ENCODE data around the gene PCDHB12.
"Not testable (repeated sequence)": the region's sequence is repeated elsewhere in the genome, so short reads cannot be mapped to it uniquely, and the experiment has no call there.

The PCDHB12 gene

GRCh38 chr5:141196363-141196762 lies 12.2 kb upstream of the PCDHB12 start:
- Histone ChIP-seq H3K27ac (no peak overlapping the region), H3K9me3 (ENCODE audit: severe bottlenecking) (peaks cover 20% of the 10 kb centered on the region), H3K27me3 (ENCODE audit: insufficient read depth, low read depth, severe bottlenecking) (no peaks in the 10 kb centered on the region), H3K36me3 (peaks cover 5% of the 10 kb centered on the region; the same call in 1 of the 2 replicates), H3K4me3 (ENCODE audit: low read depth, low read length) (no peak overlapping the region)
- TF ChIP-seq, protein P1, sequence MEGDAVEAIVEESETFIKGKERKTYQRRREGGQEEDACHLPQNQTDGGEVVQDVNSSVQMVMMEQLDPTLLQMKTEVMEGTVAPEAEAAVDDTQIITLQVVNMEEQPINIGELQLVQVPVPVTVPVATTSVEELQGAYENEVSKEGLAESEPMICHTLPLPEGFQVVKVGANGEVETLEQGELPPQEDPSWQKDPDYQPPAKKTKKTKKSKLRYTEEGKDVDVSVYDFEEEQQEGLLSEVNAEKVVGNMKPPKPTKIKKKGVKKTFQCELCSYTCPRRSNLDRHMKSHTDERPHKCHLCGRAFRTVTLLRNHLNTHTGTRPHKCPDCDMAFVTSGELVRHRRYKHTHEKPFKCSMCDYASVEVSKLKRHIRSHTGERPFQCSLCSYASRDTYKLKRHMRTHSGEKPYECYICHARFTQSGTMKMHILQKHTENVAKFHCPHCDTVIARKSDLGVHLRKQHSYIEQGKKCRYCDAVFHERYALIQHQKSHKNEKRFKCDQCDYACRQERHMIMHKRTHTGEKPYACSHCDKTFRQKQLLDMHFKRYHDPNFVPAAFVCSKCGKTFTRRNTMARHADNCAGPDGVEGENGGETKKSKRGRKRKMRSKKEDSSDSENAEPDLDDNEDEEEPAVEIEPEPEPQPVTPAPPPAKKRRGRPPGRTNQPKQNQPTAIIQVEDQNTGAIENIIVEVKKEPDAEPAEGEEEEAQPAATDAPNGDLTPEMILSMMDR (IDR thresholded peaks at IDR 0.05; ENCODE audit: low read depth, low read length), result no peak
- DNase-seq, result no peak

DNA sequence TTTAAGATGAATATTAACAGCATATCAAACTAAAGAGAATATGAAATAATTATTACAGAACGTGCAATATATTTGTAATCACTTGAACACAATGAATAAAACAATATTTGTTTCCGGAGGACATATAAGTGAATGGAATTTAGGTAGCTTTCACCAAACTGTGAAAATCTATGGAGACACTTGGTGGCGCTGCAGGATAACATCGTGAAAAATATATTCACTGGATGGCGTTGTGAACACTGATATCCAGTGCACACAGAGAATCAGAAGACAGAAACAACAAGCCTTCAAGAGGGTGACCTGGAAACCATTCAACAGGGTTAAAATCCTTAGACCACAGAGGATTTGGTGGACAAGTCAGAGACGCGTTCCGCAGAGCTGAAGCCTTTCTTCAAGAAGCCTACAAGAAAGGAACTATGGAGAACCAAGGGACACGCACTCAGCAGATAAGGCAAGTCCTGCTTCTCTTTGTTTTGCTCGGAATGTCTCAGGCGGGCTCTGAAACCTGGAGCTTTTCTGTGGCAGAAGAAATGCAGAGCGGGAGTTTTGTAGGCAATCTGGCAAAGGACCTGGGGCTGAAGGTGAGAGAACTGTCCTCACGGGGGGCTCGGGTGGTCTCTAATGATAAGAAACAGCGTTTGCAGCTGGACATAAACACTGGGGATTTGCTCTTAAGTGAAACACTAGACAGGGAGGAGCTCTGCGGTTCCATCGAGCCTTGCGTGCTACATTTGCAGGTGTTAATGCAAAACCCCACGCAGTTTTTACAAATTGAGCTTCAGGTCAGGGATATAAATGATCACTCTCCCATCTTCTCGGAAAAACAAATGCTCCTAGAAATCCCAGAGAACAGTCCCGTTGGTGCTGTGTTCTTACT lies 8.9 kb upstream of the PCDHB12 start, which contains the start of gene PCDHB11:
Gene PCDHB11 (plus strand): TSS at position 269 of the 877 bp plus-strand sequence. CDS start 148 bp downstream, at position 417.
- Histone ChIP-seq H3K27ac (peak within 1 kb of the TSS; percentile 82), H3K4me3 (ENCODE audit: low read depth, low read length) (peak within 1 kb of the TSS; percentile 77), H3K27me3 (ENCODE audit: insufficient read depth, low read depth, severe bottlenecking) (no peaks in the 10 kb centered on the region), H3K9me3 (ENCODE audit: severe bottlenecking) (peaks cover 22% of the 10 kb centered on the region), H3K36me3 (peaks cover 18% of the 10 kb centered on the region)
- DNase-seq, result peak; percentile 69
- TF ChIP-seq, protein P1 (IDR thresholded peaks at IDR 0.05; ENCODE audit: low read depth, low read length), result peak; percentile 49

DNA sequence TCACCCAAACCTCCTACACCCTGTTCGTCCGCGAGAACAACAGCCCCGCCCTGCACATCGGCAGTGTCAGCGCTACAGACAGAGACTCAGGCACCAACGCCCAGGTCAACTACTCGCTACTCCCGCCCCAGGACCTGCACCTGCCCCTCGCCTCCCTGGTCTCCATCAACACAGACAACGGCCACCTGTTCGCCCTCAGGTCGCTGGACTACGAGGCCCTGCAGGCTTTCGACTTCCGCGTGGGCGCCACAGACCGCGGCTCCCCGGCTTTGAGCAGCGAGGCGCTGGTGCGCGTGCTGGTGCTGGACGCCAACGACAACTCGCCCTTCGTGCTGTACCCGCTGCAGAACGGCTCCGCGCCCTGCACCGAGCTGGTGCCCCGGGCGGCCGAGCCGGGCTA lies 7.4 kb upstream of the PCDHB12 start:
- peaks cover 18% of the 10 kb centered on the region for H3K36me3 ChIP-seq
- not testable (repeated sequence) for DNase-seq

DNA sequence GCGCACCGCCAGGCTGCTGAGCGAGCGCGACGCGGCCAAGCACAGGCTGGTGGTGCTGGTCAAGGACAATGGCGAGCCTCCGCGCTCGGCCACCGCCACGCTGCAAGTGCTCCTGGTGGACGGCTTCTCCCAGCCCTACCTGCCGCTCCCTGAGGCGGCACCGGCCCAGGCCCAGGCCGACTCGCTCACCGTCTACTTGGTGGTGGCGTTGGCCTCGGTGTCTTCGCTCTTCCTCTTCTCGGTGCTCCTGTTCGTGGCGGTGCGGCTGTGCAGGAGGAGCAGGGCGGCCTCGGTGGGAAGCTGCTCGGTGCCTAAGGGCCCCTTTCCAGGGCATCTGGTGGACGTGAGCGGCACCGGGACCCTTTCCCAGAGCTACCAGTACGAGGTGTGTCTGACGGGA lies 6.9 kb upstream of the PCDHB12 start:
- peaks cover 18% of the 10 kb centered on the region for H3K36me3 ChIP-seq
- peaks cover 16% of the 10 kb centered on the region for H3K9me3 ChIP-seq (ENCODE audit: severe bottlenecking)
- DNase-seq; H3K27ac ChIP-seq; H3K27me3 ChIP-seq (ENCODE audit: insufficient read depth, low read depth, severe bottlenecking); H3K4me3 ChIP-seq (ENCODE audit: low read depth, low read length): not testable (repeated sequence)

More for the DNA sequence above, 7.4 kb upstream of the PCDHB12 start:
- H3K27me3 ChIP-seq (ENCODE audit: insufficient read depth, low read depth, severe bottlenecking); H3K27ac ChIP-seq; H3K4me3 ChIP-seq (ENCODE audit: low read depth, low read length): not testable (repeated sequence)
- peaks cover 22% of the 10 kb centered on the region for H3K9me3 ChIP-seq (ENCODE audit: severe bottlenecking)

- H3K4me3 ChIP-seq (ENCODE audit: low read depth, low read length); H3K27me3 ChIP-seq (ENCODE audit: insufficient read depth, low read depth, severe bottlenecking); H3K9me3 ChIP-seq (ENCODE audit: severe bottlenecking); H3K27ac ChIP-seq; DNase-seq; H3K36me3 ChIP-seq: not testable (repeated sequence)
These were observed 1.8 kb downstream of the PCDHB12 start for GRCh38 chr5:141210281-141210680.

GRCh38 chr5:141210849-141211248 lies 2.3 kb downstream of the PCDHB12 start:
- H3K4me3 ChIP-seq (ENCODE audit: low read depth, low read length); H3K27me3 ChIP-seq (ENCODE audit: insufficient read depth, low read depth, severe bottlenecking); DNase-seq: not testable (repeated sequence)

DNA sequence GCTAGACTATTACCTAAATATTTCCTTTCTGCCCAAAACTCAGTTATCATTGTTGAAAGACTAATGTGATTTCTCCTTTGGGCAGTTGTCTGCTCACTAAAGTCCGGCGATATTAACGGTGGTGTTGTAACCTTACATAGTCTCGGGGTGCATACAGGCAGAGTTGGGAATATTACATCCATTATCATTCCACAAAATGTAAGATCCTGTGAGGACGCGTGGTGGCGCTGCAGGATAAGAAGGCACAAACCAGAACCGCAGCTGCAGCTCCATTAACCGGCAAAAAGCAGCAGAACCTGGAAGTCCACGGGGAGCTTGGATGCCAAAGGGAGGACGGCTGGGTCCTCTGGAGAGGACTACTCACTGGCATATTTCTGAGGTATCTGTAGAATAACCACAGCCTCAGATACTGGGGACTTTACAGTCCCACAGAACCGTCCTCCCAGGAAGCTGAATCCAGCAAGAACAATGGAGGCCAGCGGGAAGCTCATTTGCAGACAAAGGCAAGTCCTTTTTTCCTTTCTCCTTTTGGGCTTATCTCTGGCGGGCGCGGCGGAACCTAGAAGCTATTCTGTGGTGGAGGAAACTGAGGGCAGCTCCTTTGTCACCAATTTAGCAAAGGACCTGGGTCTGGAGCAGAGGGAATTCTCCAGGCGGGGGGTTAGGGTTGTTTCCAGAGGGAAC lies 5.3 kb downstream of the PCDHB12 start, which contains the start of gene PCDHB13:
Gene PCDHB13 (plus strand): TSS at position 264 of the 684 bp plus-strand sequence. CDS start 205 bp downstream, at position 469.
- H3K9me3 ChIP-seq (ENCODE audit: severe bottlenecking); H3K27ac ChIP-seq; H3K36me3 ChIP-seq; DNase-seq; H3K27me3 ChIP-seq (ENCODE audit: insufficient read depth, low read depth, severe bottlenecking); H3K4me3 ChIP-seq (ENCODE audit: low read depth, low read length): not testable (repeated sequence)

More at GRCh38 chr5:141210849-141211248, 2.3 kb downstream of the PCDHB12 start:
- not testable (repeated sequence) for H3K9me3 ChIP-seq (ENCODE audit: severe bottlenecking); H3K36me3 ChIP-seq; H3K27ac ChIP-seq

DNA sequence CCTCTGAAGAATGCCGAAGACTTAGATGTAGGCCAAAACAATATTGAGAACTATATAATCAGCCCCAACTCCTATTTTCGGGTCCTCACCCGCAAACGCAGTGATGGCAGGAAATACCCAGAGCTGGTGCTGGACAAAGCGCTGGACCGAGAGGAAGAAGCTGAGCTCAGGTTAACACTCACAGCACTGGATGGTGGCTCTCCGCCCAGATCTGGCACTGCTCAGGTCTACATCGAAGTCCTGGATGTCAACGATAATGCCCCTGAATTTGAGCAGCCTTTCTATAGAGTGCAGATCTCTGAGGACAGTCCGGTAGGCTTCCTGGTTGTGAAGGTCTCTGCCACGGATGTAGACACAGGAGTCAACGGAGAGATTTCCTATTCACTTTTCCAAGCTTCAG lies 6.1 kb downstream of the PCDHB12 start:
- H3K27me3 ChIP-seq (ENCODE audit: insufficient read depth, low read depth, severe bottlenecking); H3K4me3 ChIP-seq (ENCODE audit: low read depth, low read length); H3K27ac ChIP-seq; H3K9me3 ChIP-seq (ENCODE audit: severe bottlenecking); H3K36me3 ChIP-seq; DNase-seq: not testable (repeated sequence)

GRCh38 chr5:141215504-141215903 lies 7.0 kb downstream of the PCDHB12 start:
- not testable (repeated sequence) for H3K27me3 ChIP-seq (ENCODE audit: insufficient read depth, low read depth, severe bottlenecking); H3K4me3 ChIP-seq (ENCODE audit: low read depth, low read length)

GRCh38 chr5:141216035-141216434 lies 7.5 kb downstream of the PCDHB12 start:
- not testable (repeated sequence) for H3K4me3 ChIP-seq (ENCODE audit: low read depth, low read length); H3K9me3 ChIP-seq (ENCODE audit: severe bottlenecking)

More at GRCh38 chr5:141215504-141215903, 7.0 kb downstream of the PCDHB12 start:
- DNase-seq; H3K36me3 ChIP-seq; H3K27ac ChIP-seq; H3K9me3 ChIP-seq (ENCODE audit: severe bottlenecking): not testable (repeated sequence)

More at GRCh38 chr5:141216035-141216434, 7.5 kb downstream of the PCDHB12 start:
- H3K27ac ChIP-seq; DNase-seq; H3K27me3 ChIP-seq (ENCODE audit: insufficient read depth, low read depth, severe bottlenecking); H3K36me3 ChIP-seq: not testable (repeated sequence)

Measured in WERI-Rb-1 (cell line).